COLO829 (cell line): ENCODE measurements around the gene TEX35.

ENCODE experiments used
- DNase-seq: peaks from one replicate; pipeline ENCODE4 v3.0.0; 2012; ENCODE audit warnings: low spot score

The TEX35 gene

GRCh38 chr1:178512566-178513277 lies at the start of gene TEX35:
Gene TEX35 (plus strand): TSS chr1:178513109. CDS start chr1:178513189, 80 bp downstream.
- no peak for DNase-seq

GRCh38 chr1:178464141-178464540 lies 48.8 kb upstream of the TEX35 start:
- no peak for DNase-seq

GRCh38 chr1:178464566-178464965 lies 48.3 kb upstream of the TEX35 start:
- DNase-seq = no peak

- peak; percentile 48 for DNase-seq
Measured at GRCh38 chr1:178465011-178465410, 47.9 kb upstream of the TEX35 start.

GRCh38 chr1:178467837-178468236 lies 45.1 kb upstream of the TEX35 start:
- DNase-seq = no peak

GRCh38 chr1:178470411-178470960 lies 42.4 kb upstream of the TEX35 start:
- DNase-seq = no peak

GRCh38 chr1:178472531-178472930 lies 40.4 kb upstream of the TEX35 start:
- DNase-seq = no peak

- no peak for DNase-seq
Measured at GRCh38 chr1:178477373-178477772, 35.5 kb upstream of the TEX35 start.

- DNase-seq = no peak
Measured at GRCh38 chr1:178477841-178478240, 35.1 kb upstream of the TEX35 start.

GRCh38 chr1:178483251-178483957 lies 29.5 kb upstream of the TEX35 start:
- no peak for DNase-seq

- no peak for DNase-seq
Measured at GRCh38 chr1:178484698-178485225, 28.1 kb upstream of the TEX35 start.

- no peak for DNase-seq
Measured at GRCh38 chr1:178485541-178485981, 27.3 kb upstream of the TEX35 start.

- DNase-seq = no peak
Measured at GRCh38 chr1:178486100-178487069, 26.5 kb upstream of the TEX35 start.

GRCh38 chr1:178487070-178487615 lies 25.8 kb upstream of the TEX35 start:
- DNase-seq = no peak

- no peak for DNase-seq
Measured at GRCh38 chr1:178488393-178488792, 24.5 kb upstream of the TEX35 start.

GRCh38 chr1:178489399-178489798 lies 23.5 kb upstream of the TEX35 start:
- DNase-seq = no peak

- no peak for DNase-seq
Measured at GRCh38 chr1:178490136-178490535, 22.8 kb upstream of the TEX35 start.

GRCh38 chr1:178490967-178491366 lies 21.9 kb upstream of the TEX35 start:
- DNase-seq = no peak

- DNase-seq = no peak
Measured at GRCh38 chr1:178491721-178492120, 21.2 kb upstream of the TEX35 start.

- no peak for DNase-seq
Measured at GRCh38 chr1:178492341-178492740, 20.6 kb upstream of the TEX35 start.

- DNase-seq = no peak
Measured at GRCh38 chr1:178493301-178493741, 19.6 kb upstream of the TEX35 start.
